Sigmoid colon (tissue), 4 donors: Measurements from ENCODE around the gene TRUB1.

Experiments
- CTCF ChIP-seq, 4 experiments: fragments of 450-650 bp in 3 of 4; fragments of 200-600 bp in 1 of 4; IDR thresholded peaks; one replicate each; pipeline ENCODE4 v1.5.1; 2016 to 2019; ENCODE audit warnings: antibody characterized with exemption in 4 of 4, mild to moderate bottlenecking in 3 of 4, moderate library complexity in 2 of 4
- EP300 ChIP-seq, 4 donors: sonication (generic); formaldehyde crosslinking; IDR thresholded peaks; one replicate each; pipeline ENCODE4 v1.6.1; 2017; ENCODE audit warnings: antibody characterized with exemption in 4 of 4
- POLR2A ChIP-seq, 2 donors: fragments of 450-650 bp; IDR thresholded peaks; one replicate each; pipeline ENCODE4 v1.6.1; 2016; ENCODE audit warnings: antibody characterized with exemption in 2 of 2, mild to moderate bottlenecking in 2 of 2, moderate library complexity in 2 of 2

- TF ChIP-seq CTCF (IDR thresholded peaks at IDR 0.05): no peak
- TF ChIP-seq POLR2A (IDR thresholded peaks at IDR 0.05): no peak
- no peak for TF ChIP-seq EP300 (IDR thresholded peaks at IDR 0.05)
Observed at GRCh38 chr10:114992189-114992775, 54.3 kb downstream of the TRUB1 start.
